ENCODE data around the gene TRNT1.

TRNT1 gene

GRCh38 chr3:3086239-3086638 is 40.5 kb upstream of the TRNT1 start:
- TF ChIP-seq CTCF (IDR thresholded peaks at IDR 0.05; ENCODE audit: control insufficient read depth, insufficient read depth, low read depth, low read length, missing control alignments) = no peak
- H3K4me3 ChIP-seq (ENCODE audit: control insufficient read depth, low read depth, low read length) = no peak overlapping the region
- no peak for DNase-seq (ENCODE audit: low read depth)

- DNase-seq (ENCODE audit: low read depth) = no peak
- no peak overlapping the region for H3K4me3 ChIP-seq (ENCODE audit: control insufficient read depth, low read depth, low read length)
- TF ChIP-seq CTCF (IDR thresholded peaks at IDR 0.05; ENCODE audit: control insufficient read depth, insufficient read depth, low read depth, low read length, missing control alignments) = no peak
Measured at GRCh38 chr3:3087279-3087678, 39.5 kb upstream of the TRNT1 start.

- no peak overlapping the region for H3K4me3 ChIP-seq (ENCODE audit: control insufficient read depth, low read depth, low read length)
- no peak for TF ChIP-seq CTCF (IDR thresholded peaks at IDR 0.05; ENCODE audit: control insufficient read depth, insufficient read depth, low read depth, low read length, missing control alignments)
- no peak for DNase-seq (ENCODE audit: low read depth)
Measured at GRCh38 chr3:3087716-3088465, 38.8 kb upstream of the TRNT1 start.

GRCh38 chr3:3089017-3089416 is 37.7 kb upstream of the TRNT1 start:
- no peak for TF ChIP-seq CTCF (IDR thresholded peaks at IDR 0.05; ENCODE audit: control insufficient read depth, insufficient read depth, low read depth, low read length, missing control alignments)
- DNase-seq (ENCODE audit: low read depth) = no peak
- H3K4me3 ChIP-seq (ENCODE audit: control insufficient read depth, low read depth, low read length) = no peak overlapping the region

- no peak for DNase-seq (ENCODE audit: low read depth)
- H3K4me3 ChIP-seq (ENCODE audit: control insufficient read depth, low read depth, low read length) = no peak overlapping the region
- TF ChIP-seq CTCF (IDR thresholded peaks at IDR 0.05; ENCODE audit: control insufficient read depth, insufficient read depth, low read depth, low read length, missing control alignments) = no peak
Measured at GRCh38 chr3:3097958-3098357, 28.8 kb upstream of the TRNT1 start.

DNA sequence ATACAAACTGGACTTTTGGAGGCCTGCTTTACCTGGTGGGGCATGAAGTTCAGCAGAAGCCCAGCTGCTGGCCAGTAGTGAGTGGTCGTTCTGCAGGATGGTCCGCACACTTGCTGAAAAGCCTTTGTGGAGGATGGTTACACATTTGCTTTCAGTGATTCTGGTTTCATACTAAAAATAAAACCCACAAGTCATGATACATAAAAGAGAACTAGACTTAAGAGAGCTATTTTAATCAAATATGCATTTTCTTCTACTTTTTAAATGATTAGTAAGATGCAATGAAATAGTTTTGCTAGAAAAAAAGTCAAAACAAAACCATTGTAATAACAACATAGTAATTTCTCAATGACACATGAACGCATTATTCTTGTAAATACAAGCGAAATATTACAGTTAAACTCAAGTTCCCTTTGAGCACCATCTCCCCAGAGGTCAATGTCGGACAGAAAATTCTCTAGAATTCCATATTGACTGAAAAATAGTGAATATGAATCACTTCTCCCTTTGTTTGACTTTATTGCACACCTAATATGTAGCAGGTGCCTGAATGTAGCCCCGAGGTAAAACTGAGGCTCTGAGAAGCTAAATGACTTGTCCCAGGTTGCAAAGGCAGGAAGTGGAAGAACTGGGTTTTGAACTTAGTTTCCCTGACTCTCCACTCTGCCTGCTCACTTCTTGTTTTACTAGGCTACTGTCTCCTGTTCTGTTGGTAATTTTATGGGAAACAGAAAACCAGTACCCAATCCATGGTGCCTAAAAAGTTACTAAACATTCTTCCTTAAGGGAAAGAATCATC is 24.9 kb upstream of the TRNT1 start:
- no peak for DNase-seq (ENCODE audit: low read depth)
- no peak overlapping the region for H3K4me3 ChIP-seq (ENCODE audit: control insufficient read depth, low read depth, low read length)

More for the DNA sequence above, 24.9 kb upstream of the TRNT1 start:
- TF ChIP-seq CTCF (IDR thresholded peaks at IDR 0.05; ENCODE audit: control insufficient read depth, insufficient read depth, low read depth, low read length, missing control alignments) = no peak
